Measurements from ENCODE around the gene FBLN1.

The FBLN1 gene

DNA sequence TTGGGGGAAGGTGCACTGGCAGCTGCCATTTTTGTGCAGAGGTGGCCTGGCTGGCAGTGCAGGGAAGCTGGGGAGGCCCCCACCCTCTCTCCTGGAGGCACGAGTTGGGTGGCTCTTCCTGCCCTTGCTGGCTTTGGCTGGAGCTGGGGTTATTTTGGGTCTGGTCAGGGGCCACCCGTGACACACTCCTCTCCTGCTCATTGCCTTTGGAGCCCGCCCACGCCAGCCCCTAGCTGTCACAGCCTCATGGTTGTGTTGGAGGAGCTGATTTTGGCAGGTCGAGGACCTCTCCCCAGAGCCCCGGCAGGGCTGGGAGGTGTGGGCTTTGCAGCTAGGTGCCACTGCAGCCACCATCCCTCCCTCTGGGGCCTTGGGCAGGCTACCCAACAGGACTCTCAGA, 21.5 kb downstream of the FBLN1 start:
- DNase-seq (ENCODE audit: extremely low read depth, low read depth), result no peak
- TF ChIP-seq CTCF (IDR thresholded peaks at IDR 0.05; ENCODE audit: low read depth, low read length), result no peak

DNA sequence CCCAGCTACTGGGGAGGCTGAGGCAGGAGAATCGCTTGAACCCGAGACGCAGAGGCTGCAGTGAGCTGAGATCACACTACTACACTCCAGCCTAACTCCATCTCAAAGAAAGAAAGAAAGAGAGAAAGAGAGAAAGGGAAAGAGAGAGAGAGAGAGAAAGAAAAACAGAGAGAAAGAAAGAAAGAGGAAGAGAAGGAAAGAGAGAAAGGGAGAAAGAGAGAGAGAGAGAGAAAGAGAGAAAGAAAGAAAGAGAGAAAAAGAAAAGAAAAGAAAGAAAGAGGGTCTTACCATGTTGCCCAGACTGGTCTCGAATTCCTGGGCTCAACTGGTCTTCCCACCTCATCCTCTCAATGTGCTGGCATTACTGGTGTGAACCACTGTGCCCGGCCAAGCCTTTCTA, 22.3 kb downstream of the FBLN1 start:
- no peak for DNase-seq (ENCODE audit: extremely low read depth, low read depth)
- TF ChIP-seq CTCF (IDR thresholded peaks at IDR 0.05; ENCODE audit: low read depth, low read length), result no peak

DNA sequence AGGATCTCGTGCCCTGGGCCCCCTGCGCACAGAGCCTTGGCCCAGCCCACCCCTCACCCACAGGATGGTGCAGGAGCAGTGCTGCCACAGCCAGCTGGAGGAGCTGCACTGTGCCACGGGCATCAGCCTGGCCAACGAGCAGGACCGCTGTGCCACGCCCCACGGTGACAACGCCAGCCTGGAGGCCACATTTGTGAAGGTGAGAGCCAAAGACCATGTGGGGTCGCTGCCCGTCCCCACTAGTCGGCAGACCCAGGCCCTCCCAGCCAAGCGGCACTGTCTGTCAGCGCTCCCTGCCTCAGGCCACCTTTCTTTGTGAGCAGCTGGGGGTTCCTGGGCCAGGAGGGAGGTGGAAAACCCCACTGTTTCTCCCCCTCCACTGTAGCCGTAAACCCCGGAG, 22.8 kb downstream of the FBLN1 start:
- no peak for DNase-seq (ENCODE audit: extremely low read depth, low read depth)
- no peak for TF ChIP-seq CTCF (IDR thresholded peaks at IDR 0.05; ENCODE audit: low read depth, low read length)

DNA sequence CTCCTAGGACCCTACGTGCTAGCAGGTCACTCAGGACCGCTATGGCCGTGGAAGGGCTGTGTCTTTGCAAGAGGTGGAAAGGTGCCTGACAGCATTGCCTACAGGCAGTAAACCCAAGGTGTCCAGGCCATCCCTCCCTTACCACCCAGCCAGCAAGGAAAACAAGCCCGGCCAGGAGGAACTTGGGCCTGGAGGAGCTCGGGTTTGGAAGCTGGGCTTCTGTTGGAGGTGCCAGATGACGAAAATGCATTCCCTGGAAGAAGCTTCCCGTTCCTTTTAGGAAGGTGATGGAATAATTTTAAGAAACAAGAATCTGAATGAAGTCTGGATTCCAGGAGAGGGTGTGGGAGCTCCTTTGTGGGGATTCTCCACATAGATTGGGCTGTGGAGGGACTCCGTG, 23.6 kb downstream of the FBLN1 start:
- no peak for TF ChIP-seq CTCF (IDR thresholded peaks at IDR 0.05; ENCODE audit: low read depth, low read length)
- no peak for DNase-seq (ENCODE audit: extremely low read depth, low read depth)

DNA sequence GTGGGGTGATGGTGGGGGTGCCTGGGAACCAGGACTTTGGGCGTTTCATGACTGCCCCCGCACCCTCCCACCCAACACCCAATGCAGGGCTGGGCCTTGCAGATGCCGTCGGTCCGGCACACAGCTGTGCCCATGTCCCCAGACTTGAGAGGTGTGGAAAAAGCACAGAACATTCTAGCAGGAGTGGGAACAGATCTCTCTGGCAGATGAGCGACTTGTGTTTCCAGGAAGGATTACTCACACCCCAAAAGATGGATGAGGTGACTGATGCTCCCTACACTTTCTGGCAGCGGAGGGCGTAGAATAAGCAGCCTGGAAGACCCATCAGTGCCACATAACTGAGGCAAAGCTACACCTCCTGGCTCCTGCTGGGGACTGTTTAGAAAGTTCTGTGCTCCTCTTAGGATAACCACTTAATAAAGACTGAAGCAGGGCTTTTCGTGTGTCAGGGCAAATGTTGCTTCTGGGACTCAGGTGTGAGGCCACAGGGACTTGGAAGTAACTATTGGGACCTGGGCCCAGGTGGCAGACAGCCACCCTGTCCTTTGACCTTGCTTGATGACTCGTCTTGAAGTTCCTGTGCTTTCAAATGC, 24.2 kb downstream of the FBLN1 start:
- DNase-seq (ENCODE audit: extremely low read depth, low read depth), result no peak
- no peak for TF ChIP-seq CTCF (IDR thresholded peaks at IDR 0.05; ENCODE audit: low read depth, low read length)

DNA sequence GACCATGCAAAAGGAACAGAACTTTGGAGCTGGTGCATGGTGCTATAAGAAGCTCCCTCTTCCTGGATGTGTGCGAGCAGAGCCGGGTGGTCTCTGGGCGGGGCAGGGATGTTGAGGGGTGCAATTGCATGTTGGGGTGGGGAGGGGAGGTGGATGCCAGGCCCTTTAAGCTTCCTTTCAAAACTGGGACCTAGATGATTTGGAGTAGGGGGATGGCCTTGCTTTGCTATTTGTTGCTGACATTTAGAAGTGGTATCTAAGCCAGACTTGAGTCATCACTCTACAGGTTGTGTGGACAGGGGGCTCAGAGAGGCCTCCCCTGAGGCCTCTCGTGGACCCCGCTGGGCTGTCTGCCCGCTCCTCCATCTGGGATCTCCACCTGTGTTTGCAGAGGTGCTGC, 24.8 kb downstream of the FBLN1 start:
- TF ChIP-seq CTCF (IDR thresholded peaks at IDR 0.05; ENCODE audit: low read depth, low read length), result no peak
- no peak for DNase-seq (ENCODE audit: extremely low read depth, low read depth)

GRCh38 chr22:45528046-45528445, 25.4 kb downstream of the FBLN1 start:
- no peak for TF ChIP-seq CTCF (IDR thresholded peaks at IDR 0.05; ENCODE audit: low read depth, low read length)
- no peak for DNase-seq (ENCODE audit: extremely low read depth, low read depth)
